ENCODE data around the gene TMEM59L. TPM values are rescaled to one million over a fixed set of nuclear protein-coding genes. Genes with fewer than 3 reads are reported as not detected.

TMEM59L gene
- total RNA-seq, 2 experiments from 2014 or later: 0.25 to 0.27 TPM

GRCh38 chr19:18655173-18655844 lies 42.6 kb downstream of the TMEM59L start:
- peaks cover 18% of the 10 kb centered on the region for H3K4me1 Mint-ChIP-seq (ENCODE audit: low read depth)
- H3K27me3 Mint-ChIP-seq: no peaks in the 10 kb centered on the region
- ChIA-PET POLR2A (no interaction called here), CTCF (no interaction called here)
- no peak overlapping the region for H3K4me3 Mint-ChIP-seq
- TF ChIP-seq CTCF (IDR thresholded peaks at IDR 0.05): no peak
- intact Hi-C loops (cut with DNase I, micrococcal nuclease): no loop called here
- H3K27ac Mint-ChIP-seq: no peak overlapping the region
- Histone ChIP-seq H3K4me3 (ENCODE audit: low read length) (no peak overlapping the region), H3K9me3 (ENCODE audit: control insufficient read depth in 1 of 2, insufficient read depth in 1 of 2, low read length in 2 of 2) (no peaks in the 10 kb centered on the region), H3K36me3 (ENCODE audit: insufficient read depth, low read length) (no peaks in the 10 kb centered on the region), H3K4me1 (ENCODE audit: insufficient read depth, low read length) (no peaks in the 10 kb centered on the region), H3K27ac (ENCODE audit: low read depth in 1 of 2, low read length in 2 of 2) (no peak overlapping the region), H3K27me3 (ENCODE audit: control insufficient read depth in 1 of 2, insufficient read depth in 2 of 2, low read length in 2 of 2) (no peaks in the 10 kb centered on the region)
- H3K9me3 Mint-ChIP-seq: no peaks in the 10 kb centered on the region
- DNase-seq: no peak
- no peaks in the 10 kb centered on the region for H3K36me3 Mint-ChIP-seq (ENCODE audit: low read depth)
- ATAC-seq (ENCODE audit: poor library complexity): no peak

- CTCF ChIA-PET: no interaction called here
- peaks cover 18% of the 10 kb centered on the region for H3K4me1 Mint-ChIP-seq (ENCODE audit: low read depth)
- DNase-seq (no peak), ATAC-seq (ENCODE audit: poor library complexity) (no peak)
- no peak overlapping the region for H3K27ac ChIP-seq (ENCODE audit: low read depth in 1 of 2, low read length in 2 of 2)
- no peaks in the 10 kb centered on the region for H3K9me3 ChIP-seq (ENCODE audit: control insufficient read depth in 1 of 2, insufficient read depth in 1 of 2, low read length in 2 of 2)
- no peak overlapping the region for H3K4me3 ChIP-seq (ENCODE audit: low read length)
- no peaks in the 10 kb centered on the region for H3K27me3 Mint-ChIP-seq
- no peaks in the 10 kb centered on the region for H3K36me3 Mint-ChIP-seq (ENCODE audit: low read depth)
- intact Hi-C loops (cut with DNase I, micrococcal nuclease): no loop called here
- H3K27ac Mint-ChIP-seq: no peak overlapping the region
- H3K9me3 Mint-ChIP-seq: no peaks in the 10 kb centered on the region
- H3K4me1 ChIP-seq (ENCODE audit: insufficient read depth, low read length): no peaks in the 10 kb centered on the region
- TF ChIP-seq CTCF (IDR thresholded peaks at IDR 0.05): no peak
- no peaks in the 10 kb centered on the region for H3K36me3 ChIP-seq (ENCODE audit: insufficient read depth, low read length)
- H3K4me3 Mint-ChIP-seq: no peak overlapping the region
- POLR2A ChIA-PET: no interaction called here
- H3K27me3 ChIP-seq (ENCODE audit: control insufficient read depth in 1 of 2, insufficient read depth in 2 of 2, low read length in 2 of 2): no peaks in the 10 kb centered on the region
These were observed 43.8 kb downstream of the TMEM59L start for GRCh38 chr19:18656337-18657086.

- Mint-ChIP-seq H3K9me3 (no peaks in the 10 kb centered on the region), H3K36me3 (ENCODE audit: low read depth) (no peaks in the 10 kb centered on the region), H3K4me1 (ENCODE audit: low read depth) (peaks cover 21% of the 10 kb centered on the region), H3K4me3 (no peak overlapping the region), H3K27me3 (no peaks in the 10 kb centered on the region), H3K27ac (no peak overlapping the region)
- ATAC-seq (ENCODE audit: poor library complexity) (no peak), DNase-seq (no peak)
- CTCF ChIA-PET: no interaction called here
- intact Hi-C loops (cut with DNase I, micrococcal nuclease): no loop called here
- no peaks in the 10 kb centered on the region for H3K4me1 ChIP-seq (ENCODE audit: insufficient read depth, low read length)
- H3K27ac ChIP-seq (ENCODE audit: low read depth in 1 of 2, low read length in 2 of 2): no peak overlapping the region
- H3K36me3 ChIP-seq (ENCODE audit: insufficient read depth, low read length): no peaks in the 10 kb centered on the region
- no peaks in the 10 kb centered on the region for H3K27me3 ChIP-seq (ENCODE audit: control insufficient read depth in 1 of 2, insufficient read depth in 2 of 2, low read length in 2 of 2)
- no peaks in the 10 kb centered on the region for H3K9me3 ChIP-seq (ENCODE audit: control insufficient read depth in 1 of 2, insufficient read depth in 1 of 2, low read length in 2 of 2)
- H3K4me3 ChIP-seq (ENCODE audit: low read length): no peak overlapping the region
- no peak for TF ChIP-seq CTCF (IDR thresholded peaks at IDR 0.05)
- POLR2A ChIA-PET: no interaction called here
These were observed 45.1 kb downstream of the TMEM59L start for GRCh38 chr19:18657590-18658365.

Measured in CD4-positive, alpha-beta T cell (primary cell).